Nephron progenitor cell (in vitro differentiated cells): ENCODE results near the gene RIPOR3.

Experiments
- DNase-seq: peaks from one replicate; pipeline ENCODE4 v3.0.0; 2021
- H3K27ac Mint-ChIP-seq: 2 replicates; pipeline ENCODE4 v1.8.0; 2021; ENCODE audit warnings: mild to moderate bottlenecking, moderate library complexity, mixed read lengths
- H3K27me3 Mint-ChIP-seq: 2 replicates; pipeline ENCODE4 v1.8.0; 2021; ENCODE audit warnings: mild to moderate bottlenecking, low read depth, mixed read lengths; ENCODE audit not compliant: poor library complexity
- H3K36me3 Mint-ChIP-seq: 2 replicates; pipeline ENCODE4 v1.8.0; 2021; ENCODE audit warnings: low read depth, mixed read lengths
- H3K4me1 Mint-ChIP-seq: 2 replicates; pipeline ENCODE4 v1.8.0; 2021; ENCODE audit warnings: mixed read lengths
- H3K4me3 Mint-ChIP-seq: 2 replicates; pipeline ENCODE4 v1.8.0; 2021; ENCODE audit warnings: mild to moderate bottlenecking, moderate library complexity, mixed read lengths
- H3K9me3 Mint-ChIP-seq: 2 replicates; pipeline ENCODE4 v1.8.0; 2021; ENCODE audit warnings: mild to moderate bottlenecking, moderate library complexity, mixed read lengths
- CTCF ChIP-seq: fragments of 200-600 bp; sonication (generic); IDR thresholded peaks from 2 replicates; pipeline ENCODE4 v1.5.0; 2021; ENCODE audit warnings: antibody characterized with exemption

RIPOR3 gene

GRCh38 chr20:50590348-50590664 lies 101.0 kb downstream of the RIPOR3 start:
- H3K9me3 Mint-ChIP-seq: no peaks in the 10 kb centered on the region
- peaks cover 24% of the 10 kb centered on the region for H3K36me3 Mint-ChIP-seq
- peak overlapping the region; percentile 29 for H3K27ac Mint-ChIP-seq
- H3K4me3 Mint-ChIP-seq: no peak overlapping the region
- H3K27me3 Mint-ChIP-seq: no peaks in the 10 kb centered on the region
- no peak for TF ChIP-seq CTCF
- DNase-seq: no peak
- peaks cover 6% of the 10 kb centered on the region for H3K4me1 Mint-ChIP-seq

GRCh38 chr20:50589548-50590347 lies 101.6 kb downstream of the RIPOR3 start:
- Mint-ChIP-seq H3K27ac (no peak overlapping the region), H3K4me1 (peaks cover 8% of the 10 kb centered on the region), H3K4me3 (no peak overlapping the region), H3K27me3 (no peaks in the 10 kb centered on the region), H3K36me3 (peaks cover 29% of the 10 kb centered on the region), H3K9me3 (no peaks in the 10 kb centered on the region)
- TF ChIP-seq CTCF: no peak
- no peak for DNase-seq

- TF ChIP-seq CTCF: peak; percentile 79
- no peak overlapping the region for H3K27ac Mint-ChIP-seq
- H3K27me3 Mint-ChIP-seq: no peaks in the 10 kb centered on the region
- H3K9me3 Mint-ChIP-seq: no peaks in the 10 kb centered on the region
- DNase-seq: peak; percentile 78
- H3K4me3 Mint-ChIP-seq: no peak overlapping the region
- peaks cover 35% of the 10 kb centered on the region for H3K36me3 Mint-ChIP-seq
- H3K4me1 Mint-ChIP-seq: peaks cover 8% of the 10 kb centered on the region
Measured at GRCh38 chr20:50588034-50588736, 103.2 kb downstream of the RIPOR3 start.

- Mint-ChIP-seq H3K4me3 (no peak overlapping the region), H3K27ac (no peak overlapping the region), H3K36me3 (peaks cover 41% of the 10 kb centered on the region)
Measured at GRCh38 chr20:50587291-50587961, 103.9 kb downstream of the RIPOR3 start.

GRCh38 chr20:50586531-50587232 lies 104.7 kb downstream of the RIPOR3 start:
- Mint-ChIP-seq H3K9me3 (no peaks in the 10 kb centered on the region), H3K4me3 (no peak overlapping the region), H3K27me3 (no peaks in the 10 kb centered on the region), H3K27ac (peak overlapping the region; percentile 65), H3K4me1 (peaks cover 12% of the 10 kb centered on the region), H3K36me3 (peaks cover 47% of the 10 kb centered on the region)
- no peak for DNase-seq
- TF ChIP-seq CTCF: no peak

More at GRCh38 chr20:50587291-50587961, 103.9 kb downstream of the RIPOR3 start:
- TF ChIP-seq CTCF: no peak
- Mint-ChIP-seq H3K4me1 (peaks cover 8% of the 10 kb centered on the region), H3K27me3 (no peaks in the 10 kb centered on the region), H3K9me3 (no peaks in the 10 kb centered on the region)
- no peak for DNase-seq
